GM18867 (cell line): ENCODE measurements around the gene CTDSP2.

ENCODE experiments used
- ATAC-seq: cut with Tn5 transposase; IDR thresholded peaks from one replicate; pipeline ENCODE4 v1.9.1; 2021; ENCODE audit warnings: mild to moderate bottlenecking, moderate library complexity; ENCODE audit not compliant: unreplicated experiment

Gene CTDSP2

DNA sequence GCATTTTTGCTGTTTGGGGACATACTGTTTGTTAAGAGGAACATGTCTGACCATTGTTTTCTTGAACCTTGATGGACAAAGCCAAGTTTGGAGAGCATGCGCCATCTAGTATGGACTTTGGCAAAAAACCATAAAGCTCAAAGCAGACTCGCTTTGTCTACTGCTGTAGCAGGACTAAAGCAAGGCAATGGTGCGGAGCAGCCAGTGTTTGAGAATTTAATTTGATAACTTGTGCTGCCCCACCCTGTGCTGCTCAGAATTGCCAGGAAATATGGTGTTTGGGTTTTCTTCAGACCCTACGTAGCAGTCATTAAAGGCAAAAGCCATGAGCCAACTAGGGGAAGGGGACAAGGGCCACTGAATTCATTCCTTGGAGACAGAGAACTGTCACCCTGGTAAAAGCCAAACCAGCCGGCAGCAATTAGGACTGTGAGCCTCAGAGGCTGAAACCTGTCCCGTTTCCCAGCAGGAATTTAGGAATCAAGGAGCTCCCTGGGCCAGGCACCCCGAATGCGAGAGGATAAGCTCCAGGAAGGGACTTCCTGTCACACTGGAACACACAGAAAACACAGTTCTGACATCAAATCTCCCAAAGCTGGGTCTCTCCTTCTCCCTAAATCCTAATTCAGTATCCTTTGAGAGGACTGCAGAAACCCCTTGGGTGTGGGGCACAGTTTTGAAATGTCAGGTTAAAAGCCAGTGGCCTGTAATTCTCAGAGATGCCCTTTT lies 29.1 kb downstream of the CTDSP2 start:
- ATAC-seq, result no peak

DNA sequence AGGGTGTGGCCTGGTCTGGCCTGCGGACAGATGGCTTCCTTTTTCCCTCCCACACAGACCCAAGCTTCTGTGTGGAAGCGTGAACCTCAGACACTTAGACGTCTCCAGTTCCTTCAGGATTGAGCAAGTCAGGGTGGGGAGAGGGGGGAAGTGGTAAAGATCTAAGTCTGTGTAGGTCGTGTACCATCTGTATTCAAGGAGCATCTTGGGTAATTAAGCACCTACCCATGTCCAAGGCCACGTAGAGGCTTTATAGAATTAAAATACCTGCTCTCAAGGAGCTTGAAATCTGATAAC lies 29.7 kb downstream of the CTDSP2 start:
- no peak for ATAC-seq

DNA sequence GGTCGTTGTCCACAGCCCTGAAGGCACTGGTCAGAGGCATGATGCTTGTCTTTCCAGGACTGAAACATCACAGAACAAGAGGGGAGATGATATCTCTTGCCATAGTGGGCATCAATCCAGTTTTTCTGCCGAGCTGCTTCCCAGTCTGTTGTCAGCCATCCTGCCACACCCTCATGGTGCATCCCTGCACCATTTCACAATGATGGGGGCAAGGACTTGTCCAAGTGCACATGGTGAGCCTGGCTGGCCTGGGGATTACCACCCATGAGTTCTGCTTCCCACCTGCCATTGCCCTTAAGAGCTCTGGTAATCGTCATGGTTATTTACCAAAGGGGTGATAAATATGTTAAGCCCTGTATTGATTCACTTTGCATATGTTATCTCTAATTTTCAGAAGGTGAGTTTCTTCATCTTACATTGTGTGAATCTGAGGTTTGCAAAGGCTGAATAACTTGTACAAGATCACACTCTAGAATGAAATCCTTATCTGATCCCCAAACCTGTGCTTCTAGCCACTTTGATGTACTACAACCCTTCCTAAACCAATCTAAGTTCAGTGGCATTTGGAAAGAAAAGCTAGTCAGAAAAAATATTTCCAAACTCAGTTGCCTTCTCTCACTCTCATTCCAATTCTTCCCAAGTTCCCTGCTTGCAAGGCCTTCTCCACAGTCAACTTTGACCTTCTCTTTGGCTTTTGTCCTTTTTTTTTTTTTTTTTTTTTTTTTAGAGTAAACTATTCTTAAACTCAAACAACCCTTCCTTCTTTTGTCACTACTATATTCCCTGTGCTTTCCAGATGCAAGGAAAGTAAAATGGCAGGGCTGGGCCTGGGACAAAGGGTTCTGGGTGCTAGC lies 30.3 kb downstream of the CTDSP2 start:
- no peak for ATAC-seq

DNA sequence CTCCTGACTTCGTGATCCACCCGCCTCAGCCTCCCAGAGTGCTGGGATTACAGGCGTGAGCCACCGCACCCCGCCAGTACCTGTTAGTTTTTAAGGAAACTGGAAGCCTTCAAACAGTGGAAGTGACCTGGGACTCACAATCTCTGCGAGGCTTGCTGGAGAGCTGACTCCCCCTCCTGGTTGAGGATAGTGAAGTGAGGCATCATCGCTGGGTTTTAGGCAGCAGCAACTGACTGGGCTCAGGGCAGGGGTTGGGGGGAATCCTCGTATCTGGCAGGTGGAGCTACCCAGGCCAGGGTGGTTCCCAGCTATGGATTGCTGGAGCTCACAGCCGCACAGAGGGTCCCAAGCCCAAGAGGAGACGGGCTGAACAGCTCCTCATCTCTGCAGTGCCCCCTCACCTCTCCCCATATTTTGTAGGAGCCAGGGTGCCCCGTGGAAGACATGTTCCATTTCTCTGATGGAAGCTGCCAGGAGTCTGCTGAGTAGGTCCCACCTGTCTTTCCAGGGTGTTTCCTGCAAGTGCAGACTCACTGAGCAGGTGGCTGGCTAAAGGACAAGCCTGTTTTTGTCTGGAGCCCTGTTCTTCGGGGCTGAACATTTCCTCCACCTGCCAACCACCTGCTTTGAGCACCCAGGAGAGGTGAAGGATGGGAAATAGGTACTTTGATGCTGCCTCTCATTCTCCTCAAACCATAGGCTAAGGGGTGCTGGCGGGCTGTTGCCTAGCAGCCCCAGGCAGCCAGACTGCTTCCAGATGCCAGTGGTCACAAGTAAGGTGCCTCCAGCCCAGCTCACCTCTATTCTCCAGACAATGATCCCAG lies 31.1 kb downstream of the CTDSP2 start:
- ATAC-seq, result no peak

DNA sequence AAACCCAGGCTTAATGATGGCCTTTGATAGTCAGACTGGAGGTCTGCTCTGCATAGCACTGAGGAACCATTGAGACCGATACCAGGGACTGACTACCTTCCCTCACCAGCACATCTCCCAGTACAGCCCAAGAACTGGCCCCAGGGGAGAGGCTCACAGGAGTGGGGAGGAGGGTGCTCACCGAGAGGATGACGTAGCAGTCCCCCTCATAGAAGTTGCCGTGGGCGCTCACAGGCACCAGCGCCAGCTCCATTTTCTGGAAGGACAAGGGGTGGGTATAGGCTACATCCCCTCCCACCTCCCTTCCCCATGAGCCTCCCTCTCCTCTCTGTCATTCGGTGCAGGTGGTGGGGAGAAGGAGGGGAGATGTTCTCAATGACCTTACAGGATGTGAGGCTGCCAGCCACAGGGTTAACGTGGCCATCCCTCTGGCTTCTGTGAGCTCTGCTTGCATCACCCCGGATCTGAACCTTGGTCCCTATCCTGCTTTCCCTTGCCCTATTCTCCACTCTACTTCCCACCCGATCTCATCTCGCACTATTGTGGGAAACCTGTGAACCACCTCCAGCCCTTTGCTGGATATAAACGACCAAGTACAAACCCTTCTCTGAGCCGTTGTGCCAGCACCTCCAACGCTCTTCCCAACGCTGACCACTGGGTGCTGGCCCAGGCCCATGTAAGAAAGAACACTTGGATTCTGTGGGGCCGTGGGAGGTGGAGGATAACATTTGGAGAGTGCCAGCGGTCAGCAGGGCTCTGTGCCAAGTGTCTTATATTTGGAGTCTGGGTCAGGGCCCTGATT lies 32.4 kb downstream of the CTDSP2 start:
- no peak for ATAC-seq

DNA sequence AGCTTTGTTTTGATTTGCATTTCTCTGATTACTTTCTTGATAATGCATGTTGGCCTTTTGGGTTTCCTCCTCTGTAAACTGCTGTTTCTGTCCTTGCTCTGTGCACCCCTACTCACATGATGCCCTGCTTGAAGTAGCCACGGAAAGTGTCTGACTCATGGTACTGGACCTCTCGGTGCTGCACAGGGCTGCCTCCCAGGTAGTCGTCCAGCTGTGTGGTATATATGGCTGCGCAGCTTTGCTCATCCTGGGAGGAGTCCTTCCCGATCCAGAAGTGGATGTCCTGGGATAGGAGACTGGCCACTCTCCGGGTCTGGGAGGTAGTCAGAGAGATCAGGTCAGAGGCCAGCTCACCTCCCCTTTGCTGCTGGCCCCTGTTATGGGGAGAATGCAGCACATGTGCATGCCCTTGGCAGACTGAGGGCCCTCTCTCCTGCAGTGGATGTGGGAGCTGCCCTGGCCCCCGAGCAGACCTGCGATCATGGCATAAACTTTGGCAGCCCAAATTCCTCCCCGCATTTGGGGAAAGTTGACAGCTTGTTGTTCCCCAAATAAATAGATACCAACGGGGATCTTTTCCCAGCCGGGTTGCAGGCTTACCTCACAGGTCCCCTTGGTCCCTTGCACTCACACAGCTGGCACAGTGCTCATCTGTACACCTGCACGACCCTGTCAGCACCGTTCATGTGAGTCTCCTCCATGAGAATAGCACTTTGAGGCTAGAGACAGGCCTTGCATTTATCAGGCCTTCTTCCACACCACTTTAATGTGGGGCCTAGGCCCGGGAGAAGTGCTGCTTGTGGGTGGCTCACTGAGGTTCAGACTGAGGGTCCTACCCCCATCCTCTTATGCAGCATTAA lies 33.2 kb downstream of the CTDSP2 start:
- ATAC-seq, result no peak

DNA sequence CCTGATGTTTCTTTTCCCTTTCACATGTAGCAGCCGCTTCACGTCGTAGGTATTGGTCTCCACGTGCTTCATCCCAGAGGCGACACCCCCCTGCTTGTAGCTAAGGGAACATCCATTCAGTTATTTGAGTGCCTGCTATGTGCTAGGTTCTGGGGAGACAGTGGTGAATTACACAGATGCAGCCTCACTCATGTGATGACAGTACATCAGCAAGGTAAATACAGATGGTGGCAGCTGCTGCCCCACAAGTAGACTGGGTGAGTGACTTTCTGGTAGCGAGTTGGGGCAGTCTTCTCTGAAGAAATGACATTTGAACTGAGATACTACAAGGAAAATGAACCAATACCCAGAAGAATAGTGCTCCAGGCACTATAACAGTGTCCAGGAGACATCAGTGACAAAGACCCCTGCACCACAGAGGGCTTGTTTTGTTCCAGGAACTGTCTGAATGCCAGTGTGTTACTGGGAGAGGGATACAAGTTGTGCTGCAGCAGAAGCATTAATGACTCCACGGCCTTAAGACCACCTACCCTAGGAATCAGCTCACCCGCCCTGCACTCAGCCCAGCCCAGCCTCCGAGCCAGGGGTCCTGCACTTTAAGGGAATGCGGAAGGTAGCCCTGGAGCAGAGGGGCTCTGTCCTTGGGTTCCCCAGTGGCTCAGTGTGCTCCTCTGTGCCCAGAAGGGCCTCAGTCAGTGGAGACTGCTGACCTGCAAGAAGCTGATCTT lies 35.3 kb downstream of the CTDSP2 start:
- no peak for ATAC-seq

DNA sequence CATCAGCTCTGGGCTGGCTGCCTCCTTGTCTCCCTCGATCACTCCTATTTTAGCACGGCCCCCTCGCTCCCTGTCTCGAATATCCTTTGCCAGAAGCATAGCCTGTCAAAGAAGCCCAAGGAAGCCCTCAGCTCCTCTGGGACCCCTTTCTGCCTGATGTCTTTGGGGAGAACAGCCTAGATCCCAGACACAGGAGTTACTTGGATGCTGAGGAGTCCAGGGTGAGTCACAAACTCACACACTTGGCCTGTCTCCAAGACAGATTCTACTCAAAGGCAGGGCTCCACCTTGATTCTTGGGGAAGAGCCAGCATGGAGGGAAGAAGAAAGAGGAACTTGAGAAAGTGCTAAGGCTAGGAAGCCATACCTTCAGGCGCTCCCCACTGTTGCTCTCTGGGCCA lies 36.1 kb downstream of the CTDSP2 start:
- no peak for ATAC-seq

DNA sequence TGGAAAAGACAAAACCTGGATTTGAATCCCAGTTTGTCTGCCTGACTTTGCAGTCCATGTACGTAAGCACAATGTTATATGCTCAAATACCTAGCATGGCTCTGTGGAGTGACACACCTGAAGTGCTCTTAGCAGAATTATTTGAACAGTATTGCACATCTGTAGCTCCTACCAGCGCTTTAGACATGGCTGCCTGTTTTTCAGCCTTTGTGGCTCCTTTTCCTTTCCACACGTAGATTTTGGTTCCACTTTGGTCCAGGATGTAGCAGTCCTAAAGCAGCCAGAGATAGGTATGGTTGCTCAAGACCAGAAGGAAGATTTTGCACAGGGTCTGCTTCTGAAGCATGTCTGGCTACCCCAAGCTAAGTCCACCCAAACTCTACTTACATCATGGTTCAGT lies 37.1 kb downstream of the CTDSP2 start:
- ATAC-seq, result no peak

DNA sequence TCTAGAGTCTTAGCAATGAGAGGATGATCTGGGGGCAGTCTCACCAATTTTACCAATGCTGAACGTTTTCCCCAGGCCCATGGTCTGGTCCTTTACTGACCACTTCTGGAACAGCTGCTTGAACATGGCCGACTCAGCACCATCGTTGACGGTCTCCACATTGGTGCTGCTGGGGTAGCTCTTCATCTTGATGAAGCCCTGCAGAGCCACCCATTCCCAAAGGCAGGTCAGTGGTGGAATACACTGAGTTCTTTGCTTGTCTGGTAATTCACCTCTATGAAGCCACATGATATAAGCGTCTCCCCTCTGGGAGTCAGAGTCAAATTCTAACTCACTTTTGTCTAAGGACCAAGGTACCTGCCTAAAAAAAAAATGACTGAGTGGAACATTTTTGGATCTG lies 38.2 kb downstream of the CTDSP2 start:
- ATAC-seq, result no peak

DNA sequence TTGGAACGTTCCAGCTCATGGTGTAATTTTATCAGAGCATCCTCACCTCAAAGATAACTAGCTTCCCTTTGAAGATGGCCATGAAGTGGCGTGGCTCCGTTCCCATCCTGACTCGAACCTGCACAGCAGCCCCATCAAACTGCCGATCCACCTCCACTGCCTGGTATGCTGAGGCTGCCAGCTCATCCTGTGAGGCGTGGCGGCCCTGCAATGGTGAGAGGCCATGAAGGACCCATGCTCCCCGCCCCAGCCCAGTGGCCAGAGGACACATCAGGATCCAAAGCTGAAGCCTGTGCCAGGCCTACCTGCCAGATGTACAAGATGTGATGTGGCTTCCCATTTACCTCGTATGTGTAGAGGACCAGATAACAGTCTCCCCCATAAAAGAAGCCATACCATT lies 39.2 kb downstream of the CTDSP2 start:
- ATAC-seq, result no peak

DNA sequence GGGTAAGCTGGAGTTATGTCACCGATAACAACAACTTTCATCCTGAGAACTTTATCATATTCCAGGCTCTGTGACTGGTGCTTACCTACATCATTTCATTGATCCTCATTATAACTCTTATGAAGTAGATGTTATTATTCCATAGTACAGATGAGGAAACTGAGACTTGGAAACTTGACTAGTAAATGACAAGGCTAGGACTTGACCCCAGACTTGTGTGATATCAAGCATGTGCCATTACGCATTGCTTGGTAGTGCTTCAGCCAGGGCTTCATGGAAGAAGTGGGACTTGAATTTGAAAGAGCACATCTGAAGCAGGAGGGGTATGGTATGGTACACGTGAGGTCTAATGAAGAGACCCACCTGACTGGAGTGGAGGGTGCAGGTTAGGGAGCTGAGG lies 39.9 kb downstream of the CTDSP2 start:
- ATAC-seq, result no peak

DNA sequence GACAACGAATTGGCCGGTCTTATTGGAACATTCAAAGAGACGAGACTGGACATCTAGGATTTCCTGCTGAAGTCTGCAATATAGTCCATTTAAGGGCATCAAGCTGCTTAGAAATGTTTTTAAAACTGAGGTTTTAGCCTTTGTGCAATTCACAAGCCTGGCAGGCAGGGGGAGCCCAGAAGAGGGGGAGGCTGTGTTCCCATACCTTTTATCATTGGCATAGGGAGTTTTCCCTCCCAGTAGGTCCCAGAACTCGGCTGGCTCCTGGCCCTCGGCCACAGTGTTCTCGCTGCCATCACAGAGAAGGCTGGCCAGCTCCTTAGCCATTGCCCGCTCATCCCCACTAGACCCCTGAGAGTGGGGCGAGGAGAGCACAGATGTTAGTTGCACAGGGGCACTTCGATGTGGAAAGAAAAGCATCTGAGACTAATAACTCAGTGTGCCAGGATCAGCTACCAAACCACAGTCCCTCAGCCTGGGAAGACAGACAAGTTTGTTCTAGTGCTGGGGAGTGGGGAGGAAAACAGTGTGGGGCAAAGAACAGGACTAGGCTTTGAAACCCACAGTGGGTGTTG lies 43.1 kb downstream of the CTDSP2 start:
- no peak for ATAC-seq

DNA sequence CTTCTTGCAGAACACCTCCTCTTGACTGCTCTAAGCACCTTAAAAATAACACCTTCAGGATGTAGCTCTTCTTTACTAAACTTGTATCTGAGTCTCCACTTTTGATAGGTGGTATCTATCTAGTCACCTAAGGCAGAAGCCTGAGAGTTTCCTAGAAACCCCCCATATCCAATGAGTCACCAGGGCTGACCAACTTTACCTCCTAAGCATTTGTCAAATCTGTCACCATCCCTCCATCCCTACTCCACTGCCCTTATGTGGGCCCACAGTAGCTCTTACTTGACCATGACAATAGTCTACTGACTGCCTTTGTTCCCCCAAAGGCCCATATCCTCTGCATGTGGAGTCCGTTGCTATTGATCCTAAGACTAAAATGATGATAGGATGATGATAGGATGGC lies 43.9 kb downstream of the CTDSP2 start:
- ATAC-seq, result no peak

DNA sequence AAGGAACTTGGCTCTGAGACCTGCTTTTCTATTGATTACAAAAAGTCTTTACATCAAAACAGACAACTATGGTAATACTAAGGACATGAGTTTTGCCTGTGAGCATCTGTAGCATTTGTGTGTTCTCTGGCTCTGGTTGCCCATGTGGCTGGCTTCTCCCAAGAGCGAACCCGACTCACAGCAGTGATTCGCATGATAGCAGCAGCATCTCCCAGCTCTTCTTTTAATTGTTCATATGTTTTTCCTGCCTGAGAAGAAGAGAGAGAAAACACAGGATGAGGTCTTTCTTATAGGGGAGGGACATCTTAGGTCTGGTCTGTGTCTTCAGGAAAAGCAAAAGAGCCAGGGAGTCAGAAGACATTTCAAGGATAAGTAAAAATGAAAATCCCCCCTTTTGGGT lies 45.6 kb downstream of the CTDSP2 start:
- no peak for ATAC-seq

DNA sequence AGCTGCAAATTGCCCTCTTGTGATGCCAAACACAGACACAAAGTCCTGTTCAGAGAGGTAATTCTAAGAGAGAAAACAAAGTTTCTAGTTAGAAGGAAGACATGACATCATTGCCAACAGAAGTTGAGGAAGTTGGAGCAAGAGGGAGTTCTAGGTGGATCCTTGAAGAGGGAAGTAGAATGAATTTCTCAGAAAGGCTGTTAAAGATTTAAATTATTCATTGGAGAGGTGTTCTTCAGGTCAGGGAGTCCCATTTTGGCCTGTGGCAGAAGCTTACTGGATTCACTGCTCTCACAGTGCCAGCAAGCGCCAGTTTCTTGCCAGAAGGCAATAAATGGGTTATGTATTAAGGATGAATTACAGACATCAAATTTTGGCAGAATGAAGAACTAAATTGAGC lies 48.6 kb downstream of the CTDSP2 start:
- ATAC-seq, result no peak

DNA sequence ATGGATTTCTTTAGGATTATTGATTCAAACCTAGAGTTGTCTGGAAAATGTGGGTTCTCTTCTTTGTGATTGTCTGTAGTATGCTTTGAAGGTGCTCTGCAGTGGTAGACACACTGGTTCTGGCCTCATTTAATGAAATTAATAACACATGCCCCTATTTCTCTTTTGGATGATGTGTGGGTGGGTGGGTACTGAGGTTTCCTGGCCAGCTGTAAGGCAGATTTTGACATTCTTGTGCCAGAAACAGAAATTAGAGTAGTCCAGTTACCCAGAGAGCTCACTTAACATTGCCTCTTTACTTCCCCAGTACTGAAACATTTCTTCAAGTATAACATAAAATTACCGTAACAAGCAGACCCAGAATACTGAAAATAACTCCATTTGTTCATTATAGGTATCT lies 49.5 kb downstream of the CTDSP2 start:
- no peak for ATAC-seq

DNA sequence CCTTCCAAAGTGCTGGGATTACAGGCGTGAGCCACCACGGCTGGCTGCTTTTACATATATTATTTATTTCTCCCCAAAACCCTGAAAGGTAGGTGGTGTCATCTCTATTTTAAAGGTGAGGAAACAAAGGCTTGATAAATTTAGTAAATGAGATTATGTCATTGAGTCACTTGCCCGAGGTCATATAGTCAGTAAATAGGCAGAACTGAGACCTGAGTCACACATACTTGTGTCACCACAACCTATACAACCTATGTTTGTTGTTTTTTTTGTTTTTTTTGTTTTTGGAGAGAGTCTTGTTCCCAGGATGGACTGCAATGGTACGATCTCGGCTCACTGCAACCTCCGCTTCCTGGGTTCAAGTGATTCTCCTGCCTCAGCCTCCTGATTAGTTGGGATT lies 51.2 kb downstream of the CTDSP2 start:
- no peak for ATAC-seq

DNA sequence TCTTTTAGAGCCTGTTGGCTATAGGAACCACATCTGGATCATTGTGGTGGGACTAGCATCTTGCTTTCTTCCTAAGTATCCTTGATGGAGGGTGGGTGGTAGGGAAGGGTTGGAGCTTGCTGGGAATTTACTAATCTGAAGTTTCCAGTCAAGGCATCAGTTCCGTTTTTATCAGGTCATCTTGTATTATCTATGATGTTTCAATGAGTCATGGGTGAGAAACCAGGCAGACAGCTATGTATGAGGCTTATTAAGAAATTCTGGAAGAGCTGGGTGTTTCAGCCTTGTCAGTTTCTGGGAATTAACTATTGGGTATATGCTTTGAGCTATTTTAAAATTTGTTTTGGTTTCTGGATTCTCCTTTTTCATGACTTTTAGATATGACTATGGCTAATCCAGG lies 52.6 kb downstream of the CTDSP2 start:
- ATAC-seq, result no peak
